Measurements from ENCODE around the gene APOB. TPM values are rescaled to one million over a fixed set of nuclear protein-coding genes. Genes with fewer than 3 reads are reported as not detected.

APOB gene
- polyA plus RNA-seq, 1 donor, result 0.03 TPM

DNA sequence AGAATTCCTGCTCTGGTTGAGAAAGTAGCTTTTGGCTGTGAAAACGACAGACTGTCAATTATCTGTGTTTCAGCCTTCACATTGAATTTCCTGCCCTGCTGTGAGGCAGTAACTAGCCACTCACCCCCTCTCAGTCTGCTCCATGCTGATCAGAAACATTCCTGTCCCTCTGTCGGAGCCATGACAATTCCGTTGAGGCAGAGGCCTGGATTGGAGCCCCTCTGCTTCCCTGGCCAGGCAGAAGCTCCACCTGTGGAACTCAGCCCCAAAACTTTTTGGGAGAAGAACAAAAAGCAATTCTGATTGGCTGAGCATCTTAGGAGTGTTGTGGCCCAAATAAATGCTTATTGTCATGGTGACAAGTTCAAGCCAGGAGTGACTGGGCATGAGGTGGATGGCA lies 60.0 kb downstream of the APOB start:
- no peak for DNase-seq (ENCODE audit: low read depth)

DNA sequence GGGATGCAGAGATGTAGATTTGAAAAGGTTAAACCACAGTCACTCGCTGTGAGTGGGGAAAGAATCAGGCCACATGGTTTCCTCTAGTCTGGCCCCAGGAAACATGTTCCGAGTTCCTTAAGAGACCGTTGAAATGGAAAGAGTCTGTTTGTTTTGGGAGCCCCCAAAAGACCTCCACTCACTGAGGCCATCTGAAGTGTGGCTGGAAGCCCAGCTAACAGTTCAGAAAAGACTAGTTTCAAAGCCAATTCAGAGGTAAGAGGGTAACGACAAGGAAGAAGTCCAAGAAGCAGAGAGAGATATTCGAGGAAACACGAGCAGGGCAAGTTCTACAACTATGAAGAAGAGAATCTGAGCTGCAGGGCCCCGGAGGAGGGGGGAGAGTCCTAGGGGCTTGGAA lies 61.0 kb downstream of the APOB start:
- no peak for DNase-seq (ENCODE audit: low read depth)

DNA sequence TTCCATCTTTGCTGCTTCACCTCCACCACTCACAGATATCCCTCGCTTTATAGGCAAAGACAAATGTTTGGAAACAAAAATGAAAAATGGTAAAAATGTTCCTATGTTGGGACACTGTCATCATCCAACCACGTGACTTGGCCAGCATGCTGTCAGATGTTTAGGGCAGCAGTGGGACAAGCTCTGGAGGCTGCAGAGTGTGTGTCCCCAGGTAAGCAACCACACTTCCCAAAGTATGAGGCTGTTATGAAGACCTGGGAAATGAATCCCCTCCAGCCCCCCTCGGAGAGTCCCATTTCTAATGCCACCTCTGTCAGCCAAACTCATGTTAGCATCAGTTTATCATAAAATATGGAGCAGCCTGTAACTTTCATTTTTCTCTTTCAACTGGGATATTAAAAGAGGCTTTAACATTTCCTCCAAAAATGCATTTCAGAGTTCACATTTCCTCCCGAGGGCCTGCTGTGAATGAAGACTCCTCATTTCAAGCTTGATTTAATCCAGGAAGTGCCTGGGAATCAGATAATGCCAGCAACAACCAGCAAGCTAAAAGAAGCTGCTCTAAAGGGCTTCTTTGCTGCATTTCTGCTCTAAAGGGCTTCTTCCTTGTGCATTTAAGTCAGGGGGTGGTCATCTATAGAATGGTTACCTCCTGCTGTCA lies 66.2 kb downstream of the APOB start:
- DNase-seq (ENCODE audit: low read depth), result no peak

DNA sequence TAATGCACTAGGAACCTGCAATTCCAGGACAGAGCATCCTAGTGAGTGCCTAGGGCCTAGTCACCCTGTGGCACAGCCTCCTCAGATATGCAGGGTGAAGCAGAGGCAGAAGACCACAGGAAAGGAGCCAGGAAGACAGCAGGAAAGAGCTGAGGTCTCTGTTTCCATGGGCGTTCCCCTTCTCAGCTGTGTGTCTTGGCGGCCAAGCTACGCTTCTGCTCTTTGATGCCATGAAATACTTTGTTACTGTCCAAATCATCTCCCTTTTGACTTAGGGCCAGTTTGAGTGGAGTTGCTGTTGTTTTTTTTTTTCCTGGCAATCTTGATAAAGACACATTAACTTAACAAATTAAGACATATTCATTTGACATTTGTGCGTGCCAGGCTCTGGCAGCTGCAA lies 67.3 kb downstream of the APOB start:
- no peak for DNase-seq (ENCODE audit: low read depth)

DNA sequence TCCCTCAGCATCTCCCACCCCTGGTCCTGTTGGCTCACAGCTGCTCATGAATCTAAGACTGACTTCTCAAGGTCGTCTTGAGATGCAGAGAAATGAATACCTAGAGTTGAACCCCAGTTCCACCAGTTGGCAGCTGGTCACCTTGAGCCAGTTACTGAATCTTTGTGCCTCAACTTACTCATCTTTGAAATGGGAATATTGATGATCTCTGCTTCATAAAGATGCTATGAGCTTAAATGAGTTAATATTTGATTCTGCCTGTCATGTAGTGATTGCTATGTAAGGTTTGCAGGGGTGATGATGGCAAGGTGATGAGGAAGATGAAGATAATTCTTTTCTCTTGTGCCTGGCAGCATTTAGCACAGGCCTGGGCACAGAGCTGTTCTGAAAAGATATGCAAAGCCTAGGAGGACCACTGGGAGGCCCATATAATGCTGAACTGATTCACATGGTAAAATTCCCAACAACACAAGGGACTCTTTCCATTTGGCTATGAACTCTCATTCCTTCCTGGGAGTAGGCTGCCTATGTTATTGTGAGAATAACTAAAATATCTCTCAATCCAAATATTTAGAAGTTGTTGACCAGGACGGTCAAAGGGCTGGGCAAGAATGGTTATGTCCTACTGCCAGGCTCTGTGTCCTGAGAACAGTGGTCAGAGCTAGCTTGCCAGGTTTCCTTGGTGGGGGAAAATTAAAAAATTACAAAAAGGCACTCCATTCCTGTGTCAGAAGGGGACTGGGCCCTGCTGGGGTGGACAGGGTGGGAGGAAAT lies 70.9 kb downstream of the APOB start:
- DNase-seq (ENCODE audit: low read depth), result no peak

DNA sequence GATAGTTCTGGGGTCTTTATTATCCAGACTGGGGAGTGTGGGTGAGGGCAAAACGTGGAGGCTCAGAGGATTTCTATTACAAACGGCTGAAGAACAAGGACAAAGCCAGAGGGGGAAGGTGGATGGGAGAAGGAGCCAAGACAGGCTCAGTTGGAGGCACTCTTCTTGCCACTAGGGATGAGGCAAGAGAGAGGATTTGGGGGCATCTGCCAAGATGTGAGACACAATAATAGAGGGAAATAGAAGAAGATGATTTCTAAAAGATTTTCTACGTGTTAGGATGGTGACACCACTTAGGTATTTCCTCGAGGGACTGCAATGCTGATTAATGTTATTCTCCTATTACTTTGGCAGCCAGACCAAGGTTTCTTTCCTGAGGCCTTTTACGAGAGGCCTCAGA lies 71.8 kb downstream of the APOB start:
- DNase-seq (ENCODE audit: low read depth), result no peak

DNA sequence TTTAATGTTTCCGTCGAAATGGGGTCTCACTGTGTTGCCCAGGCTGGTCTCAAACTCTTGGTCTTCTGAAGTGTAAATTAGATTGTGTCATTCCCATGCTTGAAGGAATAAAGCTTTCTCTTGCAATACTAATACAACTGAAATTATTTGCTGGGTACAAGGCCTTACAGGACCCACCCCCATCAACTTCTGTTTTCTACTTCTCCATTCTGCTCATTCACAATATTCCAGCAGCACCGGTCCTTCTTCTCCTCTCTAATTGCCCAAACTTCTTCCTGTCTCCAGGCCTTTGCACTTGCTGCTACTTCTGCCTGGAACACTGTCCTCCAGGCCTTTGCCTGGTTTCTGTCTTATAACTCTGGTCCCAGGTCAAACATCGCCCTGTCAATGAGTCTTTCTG lies 73.8 kb downstream of the APOB start:
- no peak for DNase-seq (ENCODE audit: low read depth)

DNA sequence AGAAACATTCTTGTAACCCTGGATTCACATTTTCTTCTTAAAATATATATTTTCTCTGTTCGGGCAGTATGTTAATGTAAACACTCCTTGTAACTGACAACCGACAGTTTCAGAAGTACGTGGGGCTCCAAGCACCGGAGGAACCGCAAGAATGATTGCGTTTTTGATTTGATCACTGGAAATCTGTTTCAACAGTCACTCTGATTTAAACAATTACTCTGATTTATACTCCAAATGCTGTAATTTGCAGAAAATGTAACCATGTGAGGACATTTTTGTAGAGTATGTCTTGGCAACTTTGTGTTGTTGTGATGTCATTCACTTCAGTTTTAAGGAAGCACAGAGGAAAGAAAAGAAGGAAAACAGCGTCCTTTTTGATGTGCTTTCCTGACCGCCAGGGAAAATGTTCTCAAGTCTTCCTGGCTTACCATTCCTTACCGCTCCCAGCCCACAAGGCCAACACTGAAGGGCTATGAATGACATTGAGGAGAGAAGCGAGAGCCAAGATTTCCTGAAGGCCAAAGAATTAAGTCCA lies 77.7 kb downstream of the APOB start:
- DNase-seq (ENCODE audit: low read depth), result no peak

DNA sequence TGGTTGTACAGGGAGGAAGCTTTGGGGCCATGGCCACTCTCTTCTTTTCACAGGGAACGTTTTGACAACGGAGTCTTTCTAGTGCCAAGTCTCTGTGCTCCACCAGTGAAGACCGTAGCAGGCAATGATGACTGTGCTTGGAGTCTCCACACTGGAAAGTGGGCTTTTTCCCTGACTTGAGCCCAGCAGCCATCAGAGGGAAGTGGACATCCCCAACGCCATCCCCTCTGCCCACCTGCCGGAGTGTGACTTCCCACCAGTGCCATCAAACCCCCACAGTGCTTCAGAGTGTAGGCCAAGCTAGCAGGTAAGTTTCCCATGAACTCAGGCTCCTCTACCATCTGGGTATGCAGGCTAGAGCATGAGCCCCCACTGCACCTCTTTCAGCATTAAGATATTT lies 78.7 kb downstream of the APOB start:
- no peak for DNase-seq (ENCODE audit: low read depth)

DNA sequence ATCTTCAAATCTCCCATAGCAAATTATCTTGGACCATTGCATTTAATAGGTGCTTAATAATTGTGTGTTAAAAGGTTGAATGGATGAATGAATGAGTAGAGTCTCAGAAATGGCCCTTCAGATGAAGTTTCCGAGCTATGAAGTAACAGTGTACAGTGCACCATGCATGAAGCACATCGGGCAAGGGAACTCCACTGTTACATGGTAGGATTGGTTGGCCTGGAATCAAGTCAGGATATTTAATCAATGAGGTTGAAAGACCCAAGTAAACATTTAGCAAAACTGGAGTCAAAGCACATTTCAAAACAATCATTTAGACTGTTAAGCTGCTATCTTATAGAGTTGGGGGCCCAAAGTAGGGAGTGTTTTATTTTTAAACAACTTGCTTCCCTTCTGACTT lies 80.0 kb downstream of the APOB start:
- DNase-seq (ENCODE audit: low read depth), result no peak

DNA sequence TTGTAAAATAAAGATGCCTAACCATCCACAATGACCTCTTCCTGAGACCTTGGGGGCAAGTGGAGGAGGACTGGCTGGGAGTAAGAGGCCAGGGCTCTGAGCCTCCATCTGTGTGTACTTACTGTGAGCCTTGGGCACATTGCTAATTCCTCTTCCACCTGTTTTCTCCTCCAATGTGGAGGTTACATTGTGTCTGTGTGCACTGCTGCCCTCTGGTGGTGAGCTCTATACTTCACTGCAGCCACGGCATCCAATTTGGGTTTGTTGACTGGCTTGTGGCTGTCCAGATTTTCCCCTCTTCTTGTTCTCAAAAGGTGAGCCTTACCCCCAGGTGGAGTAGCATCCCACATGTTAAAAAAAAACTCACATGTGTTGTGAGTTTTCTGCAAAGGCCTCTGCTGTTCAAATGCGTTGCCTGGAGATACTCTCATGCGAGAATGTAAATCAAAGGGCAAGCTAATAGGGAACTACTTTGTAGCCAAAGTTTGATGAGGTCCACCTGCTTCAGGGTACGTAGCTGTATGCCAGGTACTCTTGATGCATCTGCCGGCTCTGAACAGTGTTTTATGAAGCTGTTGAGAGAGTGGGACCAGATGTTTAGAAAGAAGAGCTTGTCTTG lies 80.8 kb downstream of the APOB start:
- DNase-seq (ENCODE audit: low read depth), result no peak

DNA sequence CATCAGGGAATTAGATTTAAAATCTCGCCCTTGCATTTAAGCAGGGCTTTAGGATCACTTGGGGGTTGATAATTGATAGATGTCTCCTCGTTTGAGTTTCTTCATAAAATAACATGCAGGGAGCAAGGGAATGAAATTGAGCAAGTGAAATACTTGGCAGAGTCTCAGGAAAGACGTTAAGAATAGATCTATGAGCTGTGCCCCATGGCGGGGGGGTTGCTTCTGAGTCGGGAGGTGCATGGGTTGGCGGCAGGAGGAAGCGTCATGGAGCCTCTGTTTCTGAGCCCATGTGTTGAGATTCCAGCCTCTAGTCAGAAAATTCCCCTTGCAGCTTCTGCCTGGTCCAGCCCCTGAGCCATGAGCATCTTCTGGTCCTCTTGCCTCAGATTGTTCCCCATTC lies 82.0 kb downstream of the APOB start:
- DNase-seq (ENCODE audit: low read depth), result no peak

DNA sequence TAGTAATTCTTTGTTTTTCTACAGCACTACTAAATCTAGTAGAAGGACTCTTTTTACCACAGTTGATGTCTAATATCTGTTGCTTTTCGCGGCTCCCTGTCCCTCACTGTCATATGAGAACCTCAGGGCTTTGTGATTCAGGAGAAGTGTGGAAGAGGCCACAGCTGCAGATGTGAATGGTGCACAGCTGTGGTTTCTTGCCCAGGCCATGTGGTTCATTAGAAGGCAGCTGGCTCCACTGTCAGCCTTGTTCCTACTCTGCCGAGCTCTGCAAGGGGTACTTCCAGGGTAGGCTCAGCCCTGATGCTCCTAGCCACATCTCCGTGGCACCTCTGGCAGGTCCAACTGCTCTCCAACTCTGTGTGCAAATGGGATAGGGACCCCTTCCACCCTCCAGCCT lies 83.9 kb downstream of the APOB start:
- DNase-seq (ENCODE audit: low read depth), result no peak

DNA sequence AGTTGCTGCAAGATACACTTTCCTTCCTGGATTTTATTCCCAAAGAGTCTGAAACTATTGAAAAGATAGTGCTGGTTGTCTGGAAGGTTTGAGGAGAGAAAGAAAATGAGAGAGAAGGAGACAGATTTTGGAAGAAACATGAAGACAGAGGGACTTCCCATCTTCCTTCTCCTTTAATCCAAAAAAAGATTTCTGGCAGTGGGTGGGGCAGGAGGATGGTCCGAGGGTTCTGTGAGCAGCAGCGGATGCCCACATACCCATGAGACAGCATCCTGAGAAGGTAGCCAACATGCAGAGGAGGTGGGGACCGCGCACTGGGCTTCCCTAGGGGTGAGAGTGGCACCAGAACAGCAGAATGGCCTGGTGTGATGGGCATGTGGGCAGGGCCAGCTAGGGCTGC lies 84.6 kb downstream of the APOB start:
- DNase-seq (ENCODE audit: low read depth), result no peak

DNA sequence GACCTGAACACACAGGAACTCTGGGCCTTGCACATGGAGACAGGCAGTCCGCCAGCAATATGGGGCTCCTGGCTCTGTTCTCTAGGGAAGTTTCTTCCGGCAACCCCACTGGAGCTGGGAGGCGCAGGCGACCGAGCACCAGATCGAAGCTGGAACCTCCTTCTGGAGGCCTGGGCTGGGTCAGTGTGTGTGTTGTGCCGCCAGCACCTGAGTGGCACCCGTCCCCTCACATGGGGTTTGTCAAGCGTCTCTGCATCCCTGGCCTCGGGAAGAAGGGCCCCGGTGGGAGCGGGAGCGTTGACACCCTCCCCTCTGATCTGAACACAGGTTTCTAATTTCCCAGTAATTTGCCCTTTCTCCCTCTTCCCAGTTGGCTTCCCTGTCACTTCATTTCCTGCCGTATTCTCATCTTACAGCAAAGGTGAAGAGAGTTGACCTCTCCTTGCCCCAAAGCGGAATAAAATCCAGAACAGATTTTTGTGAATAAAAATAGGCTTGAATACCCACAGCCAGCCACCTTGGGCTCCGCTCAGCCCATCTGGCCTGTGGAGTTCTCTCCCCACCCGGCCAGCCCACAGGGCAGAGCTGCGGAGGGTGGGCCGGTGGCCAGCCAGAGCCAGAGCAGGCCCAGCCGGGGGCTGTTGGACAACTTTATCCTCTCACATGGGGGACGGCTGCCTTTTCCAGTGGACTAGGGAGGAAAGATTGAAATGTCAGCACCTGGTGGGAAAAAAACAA lies 85.9 kb downstream of the APOB start:
- DNase-seq (ENCODE audit: low read depth), result no peak

DNA sequence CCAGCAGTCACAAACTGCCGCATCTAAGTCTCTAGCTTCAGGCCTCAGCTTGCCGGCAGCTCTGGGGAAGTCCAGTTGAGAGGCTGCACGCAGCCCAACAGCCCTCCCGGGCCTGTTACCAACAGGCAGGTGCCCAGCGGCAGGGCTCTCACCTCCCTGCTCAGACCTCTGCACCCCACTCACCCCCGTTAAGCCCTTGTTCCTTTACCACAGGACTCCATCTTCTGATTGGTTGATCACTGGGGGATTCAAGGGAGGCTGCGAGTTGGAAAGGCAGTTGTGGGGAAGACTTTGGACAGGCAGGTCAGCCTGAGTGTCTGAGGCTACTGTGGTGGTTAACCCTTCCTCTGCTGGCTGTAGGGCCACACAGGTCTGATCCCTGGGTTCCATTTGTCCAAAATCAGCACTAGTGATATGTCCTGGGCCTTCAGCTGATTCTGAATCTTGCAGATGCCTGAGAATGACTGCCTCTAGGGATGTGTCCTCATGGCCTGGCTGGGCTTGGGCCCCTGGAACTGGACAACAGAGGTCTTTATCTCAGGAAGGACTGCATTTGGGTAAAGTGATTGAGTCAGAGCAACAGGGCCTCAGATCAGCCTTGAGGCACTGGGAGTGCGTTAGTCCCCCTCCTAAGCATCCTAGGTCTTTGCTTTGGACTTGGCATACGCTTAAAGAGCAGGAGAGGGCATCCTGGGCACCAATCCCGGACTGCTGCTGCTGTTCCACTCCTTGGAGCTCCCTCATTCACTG lies 88.4 kb downstream of the APOB start:
- DNase-seq (ENCODE audit: low read depth), result no peak

DNA sequence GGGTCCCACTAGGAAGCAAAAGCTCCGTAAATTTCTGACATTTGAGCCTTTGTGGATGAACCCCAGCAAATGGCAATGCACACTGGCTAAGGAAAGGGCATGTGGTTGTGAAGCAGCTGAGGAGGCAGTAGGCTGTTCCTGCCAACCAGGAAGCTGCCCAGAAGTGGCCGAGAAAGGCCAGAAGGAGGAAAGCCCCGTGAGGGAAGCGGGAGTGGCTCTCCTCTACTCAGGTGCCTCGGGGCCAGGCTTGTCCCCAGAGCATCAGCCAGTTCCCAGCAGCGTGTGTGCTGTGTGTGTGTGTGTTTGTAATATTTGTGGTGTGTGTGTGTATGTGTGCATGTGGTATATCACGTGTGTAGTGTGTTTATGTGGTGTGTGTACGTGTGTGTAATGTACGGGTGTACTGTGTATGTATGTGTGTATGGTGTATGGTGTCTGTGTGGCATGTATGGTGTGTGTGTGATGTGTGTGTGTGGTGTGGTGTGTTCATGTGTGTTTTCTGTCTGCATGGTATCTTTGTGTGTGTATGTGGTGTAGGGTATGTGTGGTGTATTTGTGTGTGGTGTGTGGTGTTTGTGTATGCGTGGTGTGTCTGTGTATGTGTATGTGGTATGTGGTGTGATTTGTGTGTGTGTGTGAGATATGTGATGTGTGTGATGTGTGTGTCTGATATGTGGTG lies 90.6 kb downstream of the APOB start:
- DNase-seq (ENCODE audit: low read depth), result no peak

All from forelimb muscle (tissue), 1 donor.